ENCODE data around the gene FHOD3. TPM values are rescaled to one million over a fixed set of nuclear protein-coding genes. Genes with fewer than 3 reads are reported as not detected.
A peak's percentile ranks its signal among the peaks of the same experiment; 100 is the strongest.

Gene FHOD3
- total and polyA plus RNA-seq, 11 donors: 109 to 532 (median 262) TPM

DNA sequence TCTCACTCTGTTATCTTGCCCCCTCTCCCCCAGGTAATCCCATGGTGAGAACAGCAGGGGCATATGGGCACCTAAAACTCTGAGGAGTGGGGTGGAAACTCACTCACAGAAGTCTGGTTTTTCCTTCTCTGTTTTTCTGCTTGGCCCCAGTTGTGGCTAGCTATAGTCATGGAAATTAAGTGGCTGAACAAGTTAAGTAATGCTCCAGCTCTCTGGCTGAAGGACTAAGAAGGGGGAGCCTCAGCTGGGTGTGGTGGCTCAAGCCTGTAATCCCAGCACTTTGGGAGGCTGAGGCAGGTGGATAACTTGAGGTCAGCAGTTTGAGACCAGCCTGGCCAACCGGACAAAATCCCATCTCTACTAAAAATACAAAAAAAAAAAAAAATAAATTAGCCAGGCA, 270.3 kb downstream of the FHOD3 start:
- Histone ChIP-seq H3K27me3 (peaks cover 0 to 4% (median 0%) of the 10 kb centered on the region in 9 donors), H3K9me3 (no peaks in the 10 kb centered on the region), H3K4me1 (peaks cover 0 to 38% (median 4%) of the 10 kb centered on the region in 12 donors), H3K27ac (peak overlapping the region in 6 of 12 donors; percentile 16 to 57 (median 34)), H3K4me3 (no peak overlapping the region), H3K36me3 (no peaks in the 10 kb centered on the region)
- no peak for DNase-seq
- peak in 1 of 4 donors; percentile 52 for ATAC-seq
- intact Hi-C loops (cut with DNase I): loop anchor here in 5 of 10 donors (2.0 to 10.0 kb wide), 6 partner anchors 53 to 103 kb away; no protein-coding TSS in a partner anchor
- 74 to 96% (median 95%) methylated on average over 1 of the region's 1 CpG for WGBS, 4 donors
- no peak for TF ChIP-seq POLR2A (IDR thresholded peaks at IDR 0.05)

DNA sequence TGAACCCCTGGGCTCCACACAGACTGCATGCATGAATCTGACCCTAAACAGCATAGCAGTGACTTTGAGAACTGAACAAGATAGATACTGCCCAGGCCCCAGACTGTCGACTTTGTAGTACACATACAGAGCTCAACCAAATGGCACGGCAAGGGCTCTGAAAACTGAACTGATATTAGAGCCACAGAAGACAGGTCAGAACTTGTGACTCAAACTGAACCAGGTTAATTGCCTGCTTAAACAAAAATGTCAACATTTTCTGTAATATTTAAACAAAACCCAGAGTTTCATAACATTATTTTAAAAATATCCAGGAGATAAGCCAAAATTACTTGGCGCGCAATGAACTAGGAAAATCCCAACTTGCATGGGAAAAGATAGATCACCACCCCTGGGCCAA, 271.0 kb downstream of the FHOD3 start:
- DNase-seq (peak in 1 of 5 donors; percentile 66), ATAC-seq (peak; percentile 44 to 88 (median 66))
- H3K27me3 ChIP-seq: peaks cover 0 to 4% (median 0%) of the 10 kb centered on the region in 9 donors
- H3K9me3 ChIP-seq: no peaks in the 10 kb centered on the region
- H3K27ac ChIP-seq: peak overlapping the region in 7 of 12 donors; percentile 20 to 57 (median 30)
- peaks cover 0 to 38% (median 4%) of the 10 kb centered on the region in 12 donors for H3K4me1 ChIP-seq
- 64 to 76% (median 70%) methylated on average over 4 of the region's 4 CpGs for WGBS, 4 donors
- H3K4me3 ChIP-seq: no peak overlapping the region
- TF ChIP-seq, protein P1, sequence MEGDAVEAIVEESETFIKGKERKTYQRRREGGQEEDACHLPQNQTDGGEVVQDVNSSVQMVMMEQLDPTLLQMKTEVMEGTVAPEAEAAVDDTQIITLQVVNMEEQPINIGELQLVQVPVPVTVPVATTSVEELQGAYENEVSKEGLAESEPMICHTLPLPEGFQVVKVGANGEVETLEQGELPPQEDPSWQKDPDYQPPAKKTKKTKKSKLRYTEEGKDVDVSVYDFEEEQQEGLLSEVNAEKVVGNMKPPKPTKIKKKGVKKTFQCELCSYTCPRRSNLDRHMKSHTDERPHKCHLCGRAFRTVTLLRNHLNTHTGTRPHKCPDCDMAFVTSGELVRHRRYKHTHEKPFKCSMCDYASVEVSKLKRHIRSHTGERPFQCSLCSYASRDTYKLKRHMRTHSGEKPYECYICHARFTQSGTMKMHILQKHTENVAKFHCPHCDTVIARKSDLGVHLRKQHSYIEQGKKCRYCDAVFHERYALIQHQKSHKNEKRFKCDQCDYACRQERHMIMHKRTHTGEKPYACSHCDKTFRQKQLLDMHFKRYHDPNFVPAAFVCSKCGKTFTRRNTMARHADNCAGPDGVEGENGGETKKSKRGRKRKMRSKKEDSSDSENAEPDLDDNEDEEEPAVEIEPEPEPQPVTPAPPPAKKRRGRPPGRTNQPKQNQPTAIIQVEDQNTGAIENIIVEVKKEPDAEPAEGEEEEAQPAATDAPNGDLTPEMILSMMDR (IDR thresholded peaks at IDR 0.05): no peak
- TF ChIP-seq POLR2A (IDR thresholded peaks at IDR 0.05): no peak
- no peaks in the 10 kb centered on the region for H3K36me3 ChIP-seq
- intact Hi-C loops (cut with DNase I): loop anchor here in 5 of 10 donors (2.0 to 10.0 kb wide), 6 partner anchors 54 to 104 kb away; no protein-coding TSS in a partner anchor

DNA sequence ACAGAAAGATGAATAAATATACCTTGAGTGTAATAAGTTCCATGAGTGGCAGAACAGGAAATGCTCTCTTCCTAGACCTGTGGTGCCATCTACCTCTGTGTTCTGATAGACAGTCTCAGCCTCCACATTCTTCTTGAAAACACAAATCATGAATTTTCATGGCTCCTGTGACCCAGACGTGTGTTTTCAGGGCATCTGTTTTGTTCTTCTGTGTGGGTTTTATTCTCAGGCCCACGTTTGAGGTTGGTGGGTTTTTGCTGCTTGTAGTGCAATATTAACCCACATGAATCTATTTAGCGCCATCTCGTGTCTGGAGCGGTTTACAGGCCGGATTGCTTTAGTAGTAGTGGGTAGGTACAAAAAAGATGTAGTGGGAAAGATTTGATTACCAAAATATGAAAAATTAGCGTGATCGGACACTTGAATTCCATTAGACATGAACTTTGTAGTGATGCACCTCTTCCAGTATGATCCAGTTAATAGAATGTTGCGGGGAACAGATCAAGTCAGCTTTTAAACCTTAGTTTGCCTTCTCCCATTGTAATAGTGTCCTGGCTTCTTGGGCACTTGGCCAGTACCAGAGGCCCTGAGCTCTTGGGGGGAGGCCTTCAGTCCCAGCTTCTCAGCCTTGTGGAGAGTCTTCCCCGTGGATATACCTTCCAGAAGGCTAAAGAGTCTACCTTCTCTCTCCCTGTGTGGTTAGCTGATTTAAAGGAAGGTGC, 274.8 kb downstream of the FHOD3 start:
- H3K4me1 ChIP-seq: peaks cover 0 to 17% (median 0%) of the 10 kb centered on the region in 12 donors
- peak in 1 of 5 donors; percentile 39 for DNase-seq
- peaks cover 0 to 2% (median 0%) of the 10 kb centered on the region in 9 donors for H3K27me3 ChIP-seq
- no peak overlapping the region for H3K4me3 ChIP-seq
- WGBS, 4 donors: 18 to 22% (median 20%) methylated on average over 10 of the region's 10 CpGs
- peak; percentile 53 to 77 (median 69) for ATAC-seq
- peak overlapping the region in 6 of 12 donors; percentile 6 to 45 (median 24) for H3K27ac ChIP-seq
- H3K9me3 ChIP-seq: no peaks in the 10 kb centered on the region
- no peak for TF ChIP-seq POLR2A (IDR thresholded peaks at IDR 0.05)
- TF ChIP-seq, protein P1 (IDR thresholded peaks at IDR 0.05): peak; percentile 11 to 67 (median 51)
- intact Hi-C loops (cut with DNase I): loop anchor here in 9 of 10 donors (2.0 to 10.0 kb wide), 9 partner anchors 105 to 477 kb away; partner anchors contain the start of genes FHOD3 (in 9 of the 9) and MOCOS (in 2 of the 9)
- H3K36me3 ChIP-seq: peaks cover 0 to 2% (median 0%) of the 10 kb centered on the region in 9 donors

DNA sequence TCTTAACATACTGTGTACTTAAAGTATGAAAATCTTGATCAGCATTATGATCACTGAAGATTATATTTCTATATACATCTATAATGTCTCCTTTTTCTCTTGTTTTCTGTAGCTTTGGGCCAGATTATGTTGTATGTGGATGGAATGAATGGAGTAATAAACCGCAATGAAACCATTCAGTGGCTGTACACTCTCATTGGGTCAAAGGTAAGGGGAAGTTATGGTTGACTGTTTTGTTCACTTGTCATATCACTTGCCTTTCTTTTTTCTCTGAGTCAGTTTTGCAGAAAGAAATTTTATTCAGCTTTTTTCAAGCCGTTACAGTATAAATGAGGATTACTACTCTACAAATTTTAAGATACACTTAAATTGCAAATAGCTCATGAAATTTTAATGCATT, 278.8 kb downstream of the FHOD3 start:
- ATAC-seq (no peak), DNase-seq (no peak)
- no peaks in the 10 kb centered on the region for H3K9me3 ChIP-seq
- H3K4me1 ChIP-seq: peaks cover 0 to 28% (median 11%) of the 10 kb centered on the region in 12 donors
- intact Hi-C loops (cut with DNase I): loop anchor here in 5 of 10 donors (10.0 kb wide), 5 partner anchors 182 to 482 kb away; partner anchors contain the start of genes FHOD3 (in 1 of the 5) and MOCOS (in 1 of the 5)
- no peak overlapping the region for H3K4me3 ChIP-seq
- no peaks in the 10 kb centered on the region for H3K27me3 ChIP-seq
- no peak overlapping the region for H3K27ac ChIP-seq
- 87 to 94% (median 92%) methylated on average over 2 of the region's 2 CpGs for WGBS, 4 donors
- H3K36me3 ChIP-seq: peaks cover 0 to 7% (median 0%) of the 10 kb centered on the region in 9 donors
- TF ChIP-seq, protein P1 (IDR thresholded peaks at IDR 0.05): no peak
- no peak for TF ChIP-seq POLR2A (IDR thresholded peaks at IDR 0.05)
